ENCODE results near the gene LGALS3.

Gene LGALS3

DNA sequence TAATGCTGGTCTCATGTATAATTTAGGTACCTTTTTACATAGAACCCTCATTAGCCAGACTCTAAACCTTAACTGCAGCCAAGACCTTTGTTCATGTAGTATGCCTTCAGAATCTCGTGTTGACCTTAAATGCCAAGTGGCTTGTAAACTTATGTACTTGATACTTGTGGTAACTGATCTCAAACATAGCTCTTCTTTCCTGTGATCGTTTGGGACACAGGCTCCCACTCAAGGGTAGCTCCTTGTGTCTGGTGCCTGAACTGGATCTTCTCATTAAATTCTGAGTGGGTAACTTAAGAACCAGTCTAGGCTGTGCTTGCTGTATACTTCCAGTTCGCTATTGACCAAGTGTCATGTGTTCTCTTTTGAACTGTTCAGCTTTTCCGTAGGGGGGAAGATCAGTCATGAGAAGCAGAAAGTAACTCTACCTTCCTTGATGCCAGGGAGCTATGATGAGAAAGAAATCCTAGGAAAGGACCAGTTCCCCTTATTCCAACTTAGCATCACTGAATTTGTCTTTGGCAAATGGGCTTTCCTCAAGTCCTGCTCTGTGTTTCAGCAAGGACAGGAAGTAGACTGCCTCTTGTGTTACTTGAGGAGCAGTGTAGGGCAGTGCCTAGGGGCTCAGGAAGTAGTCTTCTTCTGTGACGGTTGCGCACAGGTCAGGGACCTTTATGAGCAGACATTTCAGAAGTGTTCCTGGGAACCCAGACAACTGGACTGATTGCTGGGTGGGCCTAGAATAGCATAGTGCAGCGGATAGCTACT is 2.5 kb downstream of the LGALS3 start:
- DNase-seq, result no peak

DNA sequence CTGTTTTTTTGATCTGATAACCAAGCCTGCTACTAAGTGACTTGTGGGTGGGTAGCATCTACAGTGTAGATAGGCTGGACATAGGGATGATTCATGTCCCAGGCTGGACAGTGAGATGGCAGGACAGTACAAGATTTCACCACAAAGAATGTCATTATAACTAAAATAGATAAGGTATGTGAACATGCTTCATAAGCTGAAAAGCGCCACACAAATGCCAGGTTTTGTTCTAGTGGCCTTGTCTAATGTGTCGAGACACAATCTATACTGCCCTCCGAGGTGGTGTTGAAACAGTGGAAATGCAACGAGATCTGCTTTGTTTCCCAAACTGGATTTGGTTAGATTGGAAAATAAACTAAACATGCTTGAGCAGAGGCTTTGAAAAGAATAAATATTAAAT is 4.4 kb downstream of the LGALS3 start:
- peak; percentile 9 to 18 for DNase-seq

DNA sequence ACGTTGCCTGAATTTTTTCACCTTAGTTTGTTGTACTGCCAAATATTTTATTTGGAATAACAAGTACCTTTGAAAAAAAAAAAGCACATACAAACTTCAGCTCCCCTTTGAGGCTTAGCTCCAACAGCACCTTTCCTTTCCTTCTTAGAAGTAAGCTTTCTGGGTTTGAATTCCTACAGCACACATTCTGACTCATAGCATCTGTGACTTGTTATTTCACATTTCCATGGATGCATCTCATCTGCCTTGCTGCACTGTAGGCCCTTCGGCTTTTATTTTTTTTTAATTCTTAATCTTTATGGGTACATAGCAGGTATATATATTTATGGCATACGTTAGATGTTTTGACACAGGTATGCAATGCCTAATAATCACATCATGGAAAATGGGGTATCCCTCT is 7.2 kb downstream of the LGALS3 start:
- DNase-seq, result no peak

DNA sequence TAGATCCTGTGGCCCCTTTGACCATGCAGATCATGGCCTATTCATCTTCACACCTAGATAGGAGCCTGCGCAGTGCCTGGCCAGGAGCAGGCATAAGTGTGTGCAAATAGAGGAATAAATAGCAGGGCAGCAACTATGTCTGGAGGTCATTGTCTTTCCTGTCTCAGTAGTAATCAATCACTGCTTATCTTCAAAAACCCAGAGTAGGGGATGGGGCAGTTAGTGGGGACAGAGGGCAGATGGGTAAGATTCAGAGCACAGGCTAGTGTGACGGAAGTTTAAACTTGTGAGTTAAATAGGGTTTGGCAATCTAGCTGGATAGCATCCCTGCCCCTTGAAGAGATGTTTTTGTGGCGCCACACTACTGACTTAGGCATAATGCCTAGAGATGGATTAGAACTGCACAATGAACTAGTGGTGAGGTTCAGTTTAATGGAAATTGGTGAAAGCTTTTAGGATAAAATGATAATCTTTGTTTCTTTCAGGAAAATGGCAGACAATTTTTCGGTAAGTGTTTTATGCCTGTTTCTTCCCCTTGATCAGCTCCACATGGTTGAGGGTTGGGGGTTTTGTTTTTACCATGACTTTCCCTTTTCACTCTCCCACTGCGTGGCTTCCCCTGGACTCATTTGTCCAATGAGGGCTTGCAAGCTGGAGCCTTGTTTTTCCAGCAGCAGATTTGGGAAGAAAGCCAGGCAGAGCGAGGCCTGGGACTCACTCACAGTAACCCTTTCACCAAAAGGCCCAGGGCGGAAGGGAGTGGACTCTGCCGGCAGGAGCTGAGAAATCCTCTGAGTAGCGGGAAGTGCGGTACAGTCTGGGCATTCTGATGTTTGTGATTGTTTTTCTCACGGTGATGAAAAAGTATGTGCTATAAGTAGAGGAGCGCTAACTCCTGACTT is 8.1 kb downstream of the LGALS3 start:
- DNase-seq, result no peak

DNA sequence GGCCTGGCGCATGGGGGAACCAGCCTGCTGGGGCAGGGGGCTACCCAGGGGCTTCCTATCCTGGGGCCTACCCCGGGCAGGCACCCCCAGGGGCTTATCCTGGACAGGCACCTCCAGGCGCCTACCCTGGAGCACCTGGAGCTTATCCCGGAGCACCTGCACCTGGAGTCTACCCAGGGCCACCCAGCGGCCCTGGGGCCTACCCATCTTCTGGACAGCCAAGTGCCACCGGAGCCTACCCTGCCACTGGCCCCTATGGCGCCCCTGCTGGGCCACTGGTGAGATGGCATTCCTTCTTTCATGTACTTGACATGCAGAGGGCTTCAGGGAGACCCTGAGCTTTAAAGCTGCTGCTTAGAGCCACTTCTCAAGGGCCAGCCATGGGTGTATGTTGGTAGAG is 9.0 kb downstream of the LGALS3 start:
- DNase-seq, result no peak

DNA sequence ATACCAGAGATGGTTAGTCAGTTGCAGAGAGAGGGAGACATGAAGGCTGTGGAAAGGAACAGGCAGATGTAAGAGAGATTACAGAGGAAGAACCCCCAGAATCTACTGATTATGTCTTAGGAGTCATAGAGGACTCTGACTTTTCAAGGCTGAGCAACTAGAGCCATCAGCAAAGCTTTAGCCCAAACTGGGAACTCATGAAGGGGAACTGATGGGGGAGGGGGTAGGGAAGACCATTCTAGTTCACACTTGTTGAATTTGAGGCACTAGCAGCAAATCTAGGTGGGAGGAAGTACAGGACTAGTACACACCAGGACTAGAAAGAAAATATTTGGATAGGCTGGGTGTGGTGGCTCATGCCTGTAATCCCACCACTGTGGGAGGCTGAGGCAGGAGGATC is 10.1 kb downstream of the LGALS3 start:
- DNase-seq, result no peak

DNA sequence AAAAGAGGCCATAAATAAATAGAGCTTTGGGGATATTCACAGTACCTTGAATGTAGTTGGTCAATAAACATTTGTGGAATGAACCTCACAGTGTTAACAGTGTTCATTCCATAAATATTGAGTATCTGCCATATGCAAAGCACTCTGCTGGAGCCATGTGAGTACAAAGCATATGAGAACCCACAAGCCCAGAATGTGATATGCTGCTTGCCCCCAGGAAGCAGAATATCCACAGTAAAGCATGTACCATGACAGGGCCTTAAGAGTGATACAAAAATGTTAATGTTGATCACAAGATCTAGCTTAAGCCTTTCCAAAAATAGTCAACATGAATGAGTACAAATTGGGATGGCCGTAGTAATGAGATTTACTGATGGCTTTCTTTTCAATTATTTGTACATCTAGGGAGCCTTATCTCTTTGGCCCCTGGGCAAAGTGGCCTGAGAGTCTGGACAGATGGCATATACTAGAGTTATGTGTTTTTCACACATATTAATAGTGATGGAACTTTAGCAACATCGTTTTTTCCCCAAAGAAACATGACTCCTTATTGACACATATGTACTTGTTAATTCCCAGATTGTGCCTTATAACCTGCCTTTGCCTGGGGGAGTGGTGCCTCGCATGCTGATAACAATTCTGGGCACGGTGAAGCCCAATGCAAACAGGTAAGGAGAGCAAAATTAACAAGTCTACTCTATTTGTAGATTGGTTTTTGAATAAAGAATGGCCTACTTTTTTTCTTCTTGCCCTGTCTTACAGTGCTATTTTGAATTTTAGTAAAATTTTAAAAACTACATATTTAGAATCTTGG is 10.9 kb downstream of the LGALS3 start:
- no peak for DNase-seq

DNA sequence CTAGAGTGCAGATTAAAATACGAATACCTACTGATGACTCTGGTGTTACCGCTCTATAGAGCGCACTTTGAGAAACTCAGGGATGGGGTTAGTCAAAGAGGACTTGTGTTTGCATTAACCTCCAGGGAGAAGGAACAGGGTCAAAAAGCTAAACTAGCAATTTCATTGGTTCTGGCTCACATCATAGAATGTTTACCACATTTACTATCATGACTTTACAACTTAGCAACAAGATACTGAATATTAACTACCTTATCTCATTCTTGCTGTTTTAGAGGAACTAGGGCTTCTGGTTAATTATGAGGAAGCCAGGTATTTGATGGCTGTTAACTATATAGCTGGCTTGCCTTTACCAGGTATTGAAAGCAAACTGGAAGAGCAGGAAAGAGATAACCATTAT is 12.8 kb downstream of the LGALS3 start:
- DNase-seq, result no peak

DNA sequence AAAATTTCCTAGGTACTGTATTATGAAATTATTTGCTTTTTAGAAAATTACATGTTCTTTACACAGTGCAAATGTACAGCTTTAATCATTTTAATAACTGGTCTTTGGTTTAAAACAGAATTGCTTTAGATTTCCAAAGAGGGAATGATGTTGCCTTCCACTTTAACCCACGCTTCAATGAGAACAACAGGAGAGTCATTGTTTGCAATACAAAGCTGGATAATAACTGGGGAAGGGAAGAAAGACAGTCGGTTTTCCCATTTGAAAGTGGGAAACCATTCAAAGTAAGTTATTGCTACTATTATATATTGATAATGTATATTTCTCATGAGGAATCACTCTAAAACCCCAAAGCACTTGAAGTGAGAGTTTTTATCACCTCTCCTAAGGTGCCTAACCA is 13.4 kb downstream of the LGALS3 start:
- DNase-seq, result no peak

DNA sequence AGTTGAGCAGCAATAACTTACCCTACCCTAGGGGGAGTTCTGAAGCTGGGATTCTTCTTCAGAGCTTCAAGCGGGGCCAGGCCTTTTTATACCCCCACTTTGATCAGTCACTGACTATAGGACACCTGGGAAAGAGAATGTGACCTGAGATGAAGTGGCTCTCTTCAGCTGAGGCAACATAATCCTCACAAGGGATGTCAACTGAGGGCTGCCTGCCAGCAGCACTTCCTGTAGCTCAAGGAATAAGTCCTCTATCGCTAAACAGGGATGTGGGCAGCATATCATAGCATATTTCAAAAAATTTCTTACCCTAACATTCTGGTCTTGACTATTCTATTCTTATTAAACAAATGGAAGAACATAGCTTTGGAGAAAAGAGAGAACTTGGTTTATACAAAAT is 17.4 kb downstream of the LGALS3 start:
- DNase-seq, result no peak

DNA sequence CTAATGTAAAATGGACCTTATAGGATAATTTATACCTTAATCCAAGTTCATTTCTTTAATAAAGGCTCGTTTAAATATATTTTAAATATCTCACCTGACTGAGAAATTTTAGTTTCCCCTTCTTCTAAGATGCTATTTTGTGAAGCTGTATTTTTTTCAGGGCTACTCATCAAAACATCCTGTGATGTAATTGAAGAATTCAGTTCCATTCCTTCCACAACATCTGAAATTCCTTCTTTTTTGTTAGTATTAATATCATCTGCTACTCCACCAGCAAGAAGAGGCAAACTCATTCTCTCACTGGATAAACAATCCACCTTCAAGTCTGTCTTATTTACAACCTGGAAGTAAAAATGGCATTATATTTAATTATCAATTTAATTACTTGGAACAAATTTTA is 22.5 kb downstream of the LGALS3 start:
- DNase-seq, result no peak

DNA sequence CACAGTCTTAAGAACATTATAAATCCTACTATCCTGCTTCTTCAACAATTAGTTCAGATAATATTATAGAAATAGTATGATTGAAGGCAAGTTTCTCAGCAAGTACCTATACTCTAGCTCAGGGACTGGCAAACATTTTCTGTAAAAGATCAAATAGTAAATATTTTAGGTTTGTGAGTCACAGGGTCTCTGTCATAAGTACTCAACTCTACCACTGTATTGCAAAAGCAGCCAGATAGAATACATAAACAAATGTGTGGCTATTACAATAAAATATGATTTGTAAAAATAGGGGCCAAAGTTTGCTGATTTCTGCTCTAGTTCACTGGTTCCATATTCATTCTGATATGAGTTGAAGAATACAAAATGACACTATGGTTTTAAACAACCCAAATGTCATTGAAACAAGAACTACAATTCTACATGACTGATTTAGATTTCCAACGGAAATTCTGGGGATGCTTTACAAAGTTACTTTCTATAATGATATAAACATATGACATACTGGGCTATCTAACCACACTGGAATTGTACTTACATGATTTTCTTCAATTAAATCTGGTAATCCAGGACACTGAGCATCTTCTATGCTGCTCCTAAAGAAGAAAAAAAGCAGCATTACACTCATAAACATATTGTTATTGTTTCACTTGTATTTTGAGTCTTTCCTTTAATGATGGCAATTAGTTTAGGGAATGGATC is 23.2 kb downstream of the LGALS3 start:
- no peak for DNase-seq

GRCh38 chr14:55153951-55154350 is 24.9 kb downstream of the LGALS3 start:
- DNase-seq, result no peak

DNA sequence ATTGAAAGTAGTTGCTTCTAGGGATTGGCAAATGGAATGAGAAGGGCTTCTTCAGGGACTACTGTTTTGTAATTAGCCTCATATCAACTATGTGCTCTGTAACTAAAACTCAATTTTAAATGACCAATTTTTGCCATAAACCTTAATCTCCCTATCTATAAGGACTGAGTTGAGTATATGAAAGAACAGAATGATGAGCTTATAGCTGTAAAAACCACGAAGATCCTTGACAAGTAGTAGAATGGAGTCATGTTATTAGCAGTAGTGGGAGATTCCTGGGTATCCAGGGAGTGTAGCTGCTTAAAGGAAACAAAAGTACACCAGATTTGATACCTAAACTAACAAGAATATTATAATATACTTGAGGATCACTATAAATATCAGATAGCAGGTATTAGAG is 28.0 kb downstream of the LGALS3 start:
- no peak for DNase-seq

GRCh38 chr14:55158412-55158811 is 29.4 kb downstream of the LGALS3 start:
- DNase-seq, result no peak

DNA sequence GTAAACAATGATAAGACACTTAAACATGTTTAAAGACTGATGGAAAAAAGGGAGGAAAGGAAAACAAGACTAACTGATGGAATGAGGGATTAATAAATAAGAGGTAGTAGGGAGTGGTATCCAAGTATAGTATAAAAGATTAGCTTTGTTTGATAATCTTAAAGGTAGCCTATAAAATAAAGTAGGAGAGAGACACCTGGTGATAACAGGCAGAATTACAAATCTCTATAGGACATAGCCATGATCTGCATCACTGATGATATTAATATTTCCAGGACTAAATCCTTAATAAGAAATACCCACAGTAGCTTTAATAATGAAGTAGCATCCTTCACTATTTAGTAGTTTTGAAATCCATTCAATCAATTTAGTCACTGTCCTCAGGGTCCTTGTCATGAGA is 31.9 kb downstream of the LGALS3 start:
- peak; percentile 35 to 60 for DNase-seq

DNA sequence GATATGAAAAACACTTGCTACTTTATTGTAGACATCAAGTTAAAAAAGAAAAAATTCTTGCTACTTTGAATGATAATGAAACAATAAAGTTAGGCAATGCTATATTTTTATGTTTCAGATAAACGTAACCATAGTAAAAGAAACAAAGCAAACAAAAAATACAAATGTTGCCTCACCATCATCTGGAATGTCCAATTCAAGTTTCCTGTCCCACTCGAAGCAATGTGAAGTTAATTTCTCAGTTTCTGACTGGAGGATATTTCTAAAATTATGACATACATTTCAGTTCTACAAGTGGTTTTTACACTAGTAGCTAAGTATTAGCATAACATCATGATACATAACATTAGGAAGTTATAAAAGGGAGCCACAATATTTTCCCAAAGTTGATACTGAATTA is 41.5 kb downstream of the LGALS3 start:
- DNase-seq, result no peak

GRCh38 chr14:55180006-55180405 is 51.0 kb downstream of the LGALS3 start:
- DNase-seq, result no peak

- DNase-seq, result no peak
Measured at GRCh38 chr14:55180434-55180833, 51.4 kb downstream of the LGALS3 start.

- no peak for DNase-seq
Measured at GRCh38 chr14:55188686-55189295, 59.7 kb downstream of the LGALS3 start.

DNA sequence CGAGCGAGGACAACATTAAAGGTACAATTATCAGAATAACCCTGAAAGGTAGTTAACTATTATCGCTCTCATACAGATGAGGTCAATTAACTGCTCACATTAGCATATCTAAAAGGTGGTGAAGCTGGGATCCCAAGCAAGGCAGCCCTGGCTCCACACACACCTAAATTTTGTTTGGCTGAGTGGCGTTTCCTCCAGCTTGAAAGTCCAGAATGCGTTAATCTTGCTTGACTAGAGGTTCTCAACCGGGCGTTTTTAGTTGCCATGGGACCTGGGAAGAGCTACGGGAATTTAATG is 61.8 kb downstream of the LGALS3 start:
- DNase-seq, result peak in 1 of 2 experiments; percentile 59

Measured in Kasumi-1 (cell line).